ENCODE results near the gene MRPS23.

GRCh38 chr17:57862694-57863667 is 13.1 kb upstream of the MRPS23 start:
- TF ChIP-seq CTCF (IDR thresholded peaks at IDR 0.05; ENCODE audit: low read depth, low read length) = no peak
- TF ChIP-seq POLR2A (IDR thresholded peaks at IDR 0.05; ENCODE audit: extremely low read depth, insufficient read length) = no peak
- TF ChIP-seq MYC (IDR thresholded peaks at IDR 0.05; ENCODE audit: low read depth, low read length) = no peak
- TF ChIP-seq MAX (IDR thresholded peaks at IDR 0.05; ENCODE audit: low read depth, low read length) = no peak

Data from NB4 (cell line).